B cell (primary cell): Measurements from ENCODE around the gene GLRA3. TPM values are rescaled to one million over a fixed set of nuclear protein-coding genes. Genes with fewer than 3 reads are reported as not detected.
"Not testable (repeated sequence)": the region's sequence is repeated elsewhere in the genome, so short reads cannot be mapped to it uniquely, and the experiment has no call there.

Experiments used
- ATAC-seq: fragments of 200-7000 bp; cut with Tn5 transposase; one replicate; pipeline ENCODE4 v1.10.0; 2021; ENCODE audit warnings: low read depth, mild to moderate bottlenecking, moderate number of reproducible peaks, moderate library complexity
- CTCF ChIA-PET: fragments of 350-600 bp; sonication (Branson Sonifier 250); formaldehyde crosslinking; loops from one replicate; lab custom pipeline; 2021; ENCODE audit warnings: antibody characterized with exemption, inconsistent platforms; lab: Charles Lee
- POLR2A ChIA-PET: fragments of 350-600 bp; sonication (Branson Sonifier 250); formaldehyde crosslinking; loops from one replicate; lab custom pipeline; 2021; ENCODE audit warnings: antibody characterized with exemption; lab: Charles Lee
- DNase-seq: peaks from one replicate; pipeline ENCODE4 v3.0.0; 2013
- H2AFZ ChIP-seq: 2 replicates; pipeline ENCODE4 v1.6.1; 2012; ENCODE audit warnings: mild to moderate bottlenecking, low read depth, low read length; ENCODE audit not compliant: insufficient read depth, poor library complexity, severe bottlenecking
- H3K27ac ChIP-seq, 2 donors: 1 replicate in 1 of 2; 2 replicates in 1 of 2; pipeline ENCODE4 v1.5.1; 2012 to 2013; ENCODE audit warnings: low read length in 2 of 2, mild to moderate bottlenecking in 2 of 2, moderate library complexity in 1 of 2
- H3K27me3 ChIP-seq, 4 experiments: fragments of 200-600 bp in 1 of 4; sonication (generic) in 1 of 4; replicated peaks in 1 of 4; 1 replicate in 2 of 4; 2 replicates in 2 of 4; pipeline versions ENCODE4 v1.6.1 to v1.7.0; 2013 to 2016; ENCODE audit warnings: low read length in 3 of 4, mild to moderate bottlenecking in 2 of 4, mixed read lengths in 1 of 4, moderate library complexity in 1 of 4; ENCODE audit not compliant: insufficient read depth in 4 of 4, control insufficient read depth in 3 of 4; ENCODE audit errors: control extremely low read depth in 1 of 4
- H3K36me3 ChIP-seq, 2 experiments: replicated peaks in 1 of 2; 1 replicate in 1 of 2; 2 replicates in 1 of 2; pipeline versions ENCODE4 v1.6.1 to v1.7.1; 2013; ENCODE audit warnings: low read length in 1 of 2; ENCODE audit not compliant: insufficient read depth in 2 of 2, control insufficient read depth in 1 of 2; ENCODE audit errors: control extremely low read depth in 1 of 2, extremely low read depth in 1 of 2
- H3K4me1 ChIP-seq, 2 donors: fragments of 200-600 bp in 1 of 2; sonication (generic) in 1 of 2; 1 replicate in 1 of 2; 2 replicates in 1 of 2; pipeline versions ENCODE4 v1.5.1 to v1.6.1; 2013 to 2017; ENCODE audit warnings: low read length in 2 of 2; ENCODE audit not compliant: control insufficient read depth in 2 of 2, insufficient read depth in 2 of 2
- H3K4me2 ChIP-seq: replicated peaks from 2 replicates; pipeline ENCODE3; 2012; ENCODE audit warnings: mild to moderate bottlenecking, low read depth, low read length; ENCODE audit not compliant: poor library complexity, severe bottlenecking
- H3K4me3 ChIP-seq, 5 experiments: fragments of 200-600 bp in 1 of 5; sonication (generic) in 1 of 5; 1 replicate in 3 of 5; 2 replicates in 2 of 5; pipeline versions ENCODE4 v1.5.1 to v1.7.0; 2011 to 2016; ENCODE audit warnings: low read length in 4 of 5, mild to moderate bottlenecking in 4 of 5, low read depth in 2 of 5, control low read depth in 1 of 5, moderate library complexity in 1 of 5; ENCODE audit not compliant: insufficient read depth in 1 of 5; ENCODE audit errors: control extremely low read depth in 1 of 5, extremely low read depth in 1 of 5
- H3K79me2 ChIP-seq: fragments of 200-600 bp; sonication (generic); one replicate; pipeline ENCODE4 v1.6.0; 2016; ENCODE audit warnings: low read length; ENCODE audit not compliant: control insufficient read depth, insufficient read depth
- H3K9ac ChIP-seq: fragments of 200-600 bp; sonication (generic); 2 replicates; pipeline ENCODE4 v1.6.1; 2017; ENCODE audit warnings: mild to moderate bottlenecking, low read length, moderate library complexity
- H3K9me3 ChIP-seq, 3 donors: one replicate each; pipeline versions ENCODE4 v1.6.1 to v1.7.1; 2013; ENCODE audit warnings: low read length in 2 of 3; ENCODE audit not compliant: control insufficient read depth in 2 of 3, insufficient read depth in 1 of 3; ENCODE audit errors: control extremely low read depth in 1 of 3
- H4K20me1 ChIP-seq: 2 replicates; pipeline ENCODE4 v1.6.0; 2012; ENCODE audit warnings: mild to moderate bottlenecking, low read length; ENCODE audit not compliant: insufficient read depth, control insufficient read depth, poor library complexity, severe bottlenecking
- H3K27ac Mint-ChIP-seq: one replicate; pipeline ENCODE4 v1.8.0; 2021; ENCODE audit warnings: mixed read lengths
- H3K27me3 Mint-ChIP-seq: one replicate; pipeline ENCODE4 v1.8.0; 2021; ENCODE audit warnings: mixed read lengths
- H3K4me1 Mint-ChIP-seq: one replicate; pipeline ENCODE4 v1.8.0; 2021; ENCODE audit warnings: mixed read lengths
- H3K4me3 Mint-ChIP-seq: one replicate; pipeline ENCODE4 v1.8.0; 2021; ENCODE audit warnings: mixed read lengths
- H3K9me3 Mint-ChIP-seq: one replicate; pipeline ENCODE4 v1.8.0; 2022; ENCODE audit warnings: mixed read lengths; ENCODE audit not compliant: insufficient read depth
- EZH2 ChIP-seq: IDR thresholded peaks from 2 replicates; pipeline ENCODE4 v1.6.1; 2012; ENCODE audit warnings: borderline replicate concordance, low read depth, mild to moderate bottlenecking, moderate library complexity, low read length; ENCODE audit not compliant: insufficient read depth, poor library complexity, severe bottlenecking
- WGBS: methylation state at CpG from one replicate; pipeline ENCODE4 v1.1.5; 2013; ENCODE audit warnings: missing lambda C conversion rate; ENCODE audit not compliant: insufficient coverage; 5-methylcytosine and 5-hydroxymethylcytosine counted together
- intact Hi-C: fragments of 100-400 bp; cut with micrococcal nuclease; formaldehyde crosslinking; loops from one replicate; pipeline ENCODE4 v1.10.0; 2022
- polyA plus RNA-seq: library from polyadenylated mRNA; depleted of rRNA; stranded (reverse); fragments of >200 nt; gene quantifications from 2 replicates; pipeline ENCODE4 v1.2.3, GENCODE V29; 2012
- total RNA-seq, 2 donors: library from RNA; stranded (reverse); fragments of 120-200 nt in 1 of 2; gene quantifications; 1 replicate in 1 of 2; 2 replicates in 1 of 2; pipeline versions ENCODE4 v1.2.3 to v1.2.4, GENCODE V29; 2013 to 2022
- TF ChIP-seq, protein P1 (sequence below): fragments of 200-600 bp; IDR thresholded peaks from one replicate; pipeline ENCODE4 v1.8.0; 2022; ENCODE audit warnings: antibody characterized with exemption, mild to moderate bottlenecking

Gene GLRA3
- total and polyA plus RNA-seq, 2 donors (not counting 1 experiment from before 2014, with no cell fraction given): 0.12 to 0.30 TPM

DNA sequence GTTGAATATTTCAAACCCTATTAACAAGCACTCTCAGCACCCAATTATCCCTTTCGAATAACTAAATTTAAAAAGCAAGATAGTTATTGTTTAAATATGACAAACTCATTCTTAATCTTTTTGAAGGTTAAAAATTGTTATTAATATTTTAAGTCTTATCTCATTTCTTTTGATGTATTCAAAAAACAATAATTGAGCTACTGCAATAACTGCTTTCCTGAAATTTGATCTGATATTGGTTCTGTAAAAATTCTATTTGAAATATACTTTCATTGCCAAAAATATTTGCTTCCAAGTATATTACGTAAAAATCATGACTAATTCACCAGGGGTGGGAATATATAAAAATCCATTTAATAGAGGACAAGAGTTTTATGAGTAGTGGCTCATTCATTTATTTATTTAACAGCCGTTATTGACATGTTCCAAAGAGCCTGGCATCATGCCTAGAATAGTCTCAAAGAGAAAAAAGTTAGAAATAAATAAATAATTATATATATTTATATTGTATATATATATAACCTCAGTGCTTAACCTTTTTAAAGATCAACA, 34.4 kb downstream of the GLRA3 start:
- Histone ChIP-seq H3K27ac (no peak overlapping the region), H3K4me3 (no peak overlapping the region), H3K36me3 (no peaks in the 10 kb centered on the region), H3K79me2 (no peaks in the 10 kb centered on the region), H3K4me1 (no peaks in the 10 kb centered on the region), H3K27me3 (no peaks in the 10 kb centered on the region), H3K9me3 (no peaks in the 10 kb centered on the region), H3K4me2 (no peak overlapping the region), H3K9ac (no peak overlapping the region), H4K20me1 (no peaks in the 10 kb centered on the region), H2AFZ (no peak overlapping the region)
- Mint-ChIP-seq H3K4me1 (no peaks in the 10 kb centered on the region), H3K4me3 (no peak overlapping the region), H3K27ac (no peak overlapping the region), H3K27me3 (no peaks in the 10 kb centered on the region), H3K9me3 (no peaks in the 10 kb centered on the region)
- WGBS: no CpG with 5 or more reads among the region's 3 CpGs
- TF ChIP-seq, protein P1, sequence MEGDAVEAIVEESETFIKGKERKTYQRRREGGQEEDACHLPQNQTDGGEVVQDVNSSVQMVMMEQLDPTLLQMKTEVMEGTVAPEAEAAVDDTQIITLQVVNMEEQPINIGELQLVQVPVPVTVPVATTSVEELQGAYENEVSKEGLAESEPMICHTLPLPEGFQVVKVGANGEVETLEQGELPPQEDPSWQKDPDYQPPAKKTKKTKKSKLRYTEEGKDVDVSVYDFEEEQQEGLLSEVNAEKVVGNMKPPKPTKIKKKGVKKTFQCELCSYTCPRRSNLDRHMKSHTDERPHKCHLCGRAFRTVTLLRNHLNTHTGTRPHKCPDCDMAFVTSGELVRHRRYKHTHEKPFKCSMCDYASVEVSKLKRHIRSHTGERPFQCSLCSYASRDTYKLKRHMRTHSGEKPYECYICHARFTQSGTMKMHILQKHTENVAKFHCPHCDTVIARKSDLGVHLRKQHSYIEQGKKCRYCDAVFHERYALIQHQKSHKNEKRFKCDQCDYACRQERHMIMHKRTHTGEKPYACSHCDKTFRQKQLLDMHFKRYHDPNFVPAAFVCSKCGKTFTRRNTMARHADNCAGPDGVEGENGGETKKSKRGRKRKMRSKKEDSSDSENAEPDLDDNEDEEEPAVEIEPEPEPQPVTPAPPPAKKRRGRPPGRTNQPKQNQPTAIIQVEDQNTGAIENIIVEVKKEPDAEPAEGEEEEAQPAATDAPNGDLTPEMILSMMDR: no peak
- no peak for TF ChIP-seq EZH2
- ChIA-PET POLR2A (no interaction called here), CTCF (no interaction called here)
- ATAC-seq (no peak), DNase-seq (no peak)
- intact Hi-C loops: no loop called here

- H3K4me1 Mint-ChIP-seq: no peaks in the 10 kb centered on the region
- Histone ChIP-seq H3K4me2 (no peak overlapping the region), H3K27me3 (no peaks in the 10 kb centered on the region), H3K27ac (no peak overlapping the region), H4K20me1 (no peaks in the 10 kb centered on the region), H3K79me2 (no peaks in the 10 kb centered on the region), H3K4me1 (no peaks in the 10 kb centered on the region), H3K4me3 (no peak overlapping the region), H3K9ac (no peak overlapping the region), H3K36me3 (no peaks in the 10 kb centered on the region), H3K9me3 (no peaks in the 10 kb centered on the region), H2AFZ (no peak overlapping the region)
- intact Hi-C loops: no loop called here
- ChIA-PET CTCF (interaction anchor here (0.8 kb wide), 1 partner anchor 22 kb away, joined by 3 read pairs; no protein-coding TSS in a partner anchor), POLR2A (no interaction called here)
- no peaks in the 10 kb centered on the region for H3K27me3 Mint-ChIP-seq
- H3K4me3 Mint-ChIP-seq: no peak overlapping the region
- no peak for ATAC-seq
- no peak for DNase-seq
- no peak overlapping the region for H3K27ac Mint-ChIP-seq
- TF ChIP-seq, protein P1: no peak
- TF ChIP-seq EZH2: no peak
- H3K9me3 Mint-ChIP-seq: no peaks in the 10 kb centered on the region
These were observed 39.4 kb downstream of the GLRA3 start for GRCh38 chr4:174789657-174790056.

DNA sequence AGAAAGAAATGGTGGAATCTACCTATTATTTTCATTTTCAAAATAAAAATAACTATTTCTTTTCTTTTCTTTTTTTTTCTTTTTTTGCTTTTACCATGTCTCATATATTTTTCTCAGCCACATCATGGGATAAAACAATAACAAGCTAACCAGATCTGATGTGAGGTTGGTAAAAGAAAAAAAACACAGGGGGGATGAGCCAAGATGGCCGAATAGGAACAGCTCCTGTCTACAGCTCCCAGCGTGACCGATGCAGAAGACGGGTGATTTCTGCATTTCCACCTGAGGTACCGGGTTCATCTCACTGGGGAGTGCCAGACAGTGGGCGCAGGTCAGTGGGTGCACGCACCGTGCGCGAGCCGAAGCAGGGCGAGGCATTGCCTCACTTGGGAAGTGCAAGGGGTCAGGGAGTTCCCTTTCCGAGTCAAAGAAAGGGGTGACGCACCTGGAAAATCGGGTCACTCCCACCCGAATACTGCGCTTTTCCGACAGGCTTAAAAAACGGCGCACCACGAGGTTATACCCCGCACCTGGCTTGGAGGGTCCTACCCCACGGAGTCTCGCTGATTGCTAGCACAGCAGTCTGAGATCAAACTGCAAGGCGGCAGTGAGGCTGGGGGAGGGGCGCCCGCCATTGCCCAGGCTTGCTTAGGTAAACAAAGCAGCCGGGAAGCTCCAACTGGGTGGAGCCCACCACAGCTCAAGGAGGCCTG, 50.6 kb downstream of the GLRA3 start:
- H3K27ac ChIP-seq, H3K4me1 ChIP-seq, H3K4me2 ChIP-seq, ATAC-seq, POLR2A ChIA-PET, H3K4me1 Mint-ChIP-seq, H3K36me3 ChIP-seq, H3K9ac ChIP-seq, intact Hi-C loops, H3K4me3 ChIP-seq, H3K9me3 ChIP-seq, CTCF ChIA-PET, H3K27ac Mint-ChIP-seq, H3K27me3 Mint-ChIP-seq, H4K20me1 ChIP-seq, H3K27me3 ChIP-seq, H3K79me2 ChIP-seq, DNase-seq, H3K4me3 Mint-ChIP-seq, H3K9me3 Mint-ChIP-seq, H2AFZ ChIP-seq: not testable (repeated sequence)
- 94% methylated on average over 10 of the region's 28 CpGs for WGBS
